Right lobe of liver (tissue), 4 donors: ENCODE data around the gene FMNL1.

Experiments used
- CTCF ChIP-seq, 4 donors: fragments of 200-600 bp in 3 of 4; fragments of 450-650 bp in 1 of 4; IDR thresholded peaks; one replicate each; pipeline versions ENCODE4 v1.5.1 to v1.8.0; 2016 to 2022; ENCODE audit warnings: antibody characterized with exemption in 4 of 4, mild to moderate bottlenecking in 2 of 4
- POLR2A ChIP-seq: fragments of 450-650 bp; IDR thresholded peaks from one replicate; pipeline ENCODE4 v1.6.1; 2017; ENCODE audit warnings: antibody characterized with exemption, mild to moderate bottlenecking
- donor health status: DM: no; HTN: no; CAD: no.
- donor health status: DM: no; HTN: no; CAD: no.
- donor health status: DM: no; HTN: yes; CAD: no.

GRCh38 chr17:45231481-45232116, 9.9 kb downstream of the FMNL1 start:
- peak in 3 of 4 donors; percentile 28 to 31 (median 28) for TF ChIP-seq CTCF (IDR thresholded peaks at IDR 0.05)
- TF ChIP-seq POLR2A = no peak
